GM18867 (cell line): ENCODE results near the gene GSPT2.
"Not testable (repeated sequence)": the region's sequence is repeated elsewhere in the genome, so short reads cannot be mapped to it uniquely, and the experiment has no call there.

Experiments used
- ATAC-seq: cut with Tn5 transposase; IDR thresholded peaks from one replicate; pipeline ENCODE4 v1.9.1; 2021; ENCODE audit warnings: mild to moderate bottlenecking, moderate library complexity; ENCODE audit not compliant: unreplicated experiment

Gene GSPT2

GRCh38 chrX:51743179-51743957 is at the start of gene GSPT2:
Gene GSPT2, plus strand, starts transcription at chrX:51743442. Its CDS starts 185 bp downstream, at chrX:51743627.
- peak; percentile 94 for ATAC-seq

- ATAC-seq: no peak
Observed at GRCh38 chrX:51694254-51694653, 49.0 kb upstream of the GSPT2 start.

GRCh38 chrX:51697397-51697796 is 45.8 kb upstream of the GSPT2 start:
- no peak for ATAC-seq

- not testable (repeated sequence) for ATAC-seq
Observed at GRCh38 chrX:51710277-51711164, 32.7 kb upstream of the GSPT2 start, which contains the start of gene CENPVL1. Gene CENPVL1, plus strand, starts transcription at chrX:51710512. Its CDS starts 0 bp downstream, at chrX:51710512.

GRCh38 chrX:51712943-51713647 is 30.1 kb upstream of the GSPT2 start:
- not testable (repeated sequence) for ATAC-seq

GRCh38 chrX:51728202-51728601 is 15.0 kb upstream of the GSPT2 start:
- ATAC-seq: no peak

GRCh38 chrX:51737091-51737490 is 6.2 kb upstream of the GSPT2 start:
- no peak for ATAC-seq

GRCh38 chrX:51742586-51742985 is 656 bp upstream of the GSPT2 start:
- no peak for ATAC-seq

- ATAC-seq: no peak
Observed at GRCh38 chrX:51747671-51748070, 4.4 kb downstream of the GSPT2 start.

- no peak for ATAC-seq
Observed at GRCh38 chrX:51759055-51759839, 16.0 kb downstream of the GSPT2 start.

- no peak for ATAC-seq
Observed at GRCh38 chrX:51760657-51761056, 17.4 kb downstream of the GSPT2 start.

- no peak for ATAC-seq
Observed at GRCh38 chrX:51766546-51766945, 23.3 kb downstream of the GSPT2 start.

- ATAC-seq: no peak
Observed at GRCh38 chrX:51776851-51777250, 33.6 kb downstream of the GSPT2 start.

- ATAC-seq: no peak
Observed at GRCh38 chrX:51779306-51779705, 36.1 kb downstream of the GSPT2 start.

- no peak for ATAC-seq
Observed at GRCh38 chrX:51795136-51795535, 51.9 kb downstream of the GSPT2 start.
